Endodermal cell (in vitro differentiated cells): ENCODE measurements around the gene ATP2B1. TPM values are rescaled to one million over a fixed set of nuclear protein-coding genes. Genes with fewer than 3 reads are reported as not detected.
A peak's percentile ranks its signal among the peaks of the same experiment; 100 is the strongest.

ENCODE experiments used
- DNase-seq: peaks from one replicate; pipeline ENCODE4 v3.0.0-alpha.2; 2017
- H3K27ac ChIP-seq: 2 replicates; pipeline ENCODE4 v1.5.1; 2013; ENCODE audit warnings: mild to moderate bottlenecking, low read depth, low read length, moderate library complexity
- H3K27me3 ChIP-seq: 2 replicates; pipeline ENCODE4 v1.6.1; 2013; ENCODE audit warnings: mild to moderate bottlenecking, low read length, moderate library complexity; ENCODE audit not compliant: insufficient read depth, control insufficient read depth, poor library complexity, severe bottlenecking
- H3K36me3 ChIP-seq: 2 replicates; pipeline ENCODE4 v1.7.0; 2013; ENCODE audit warnings: mild to moderate bottlenecking, low read length, moderate library complexity; ENCODE audit not compliant: control insufficient read depth, insufficient read depth
- H3K4me1 ChIP-seq: one replicate; pipeline ENCODE4 v1.7.0; 2013; ENCODE audit warnings: low read length; ENCODE audit not compliant: control insufficient read depth, insufficient read depth
- H3K4me3 ChIP-seq: 2 replicates; pipeline ENCODE4 v1.5.1; 2013; ENCODE audit warnings: mild to moderate bottlenecking, low read length, moderate library complexity
- H3K9ac ChIP-seq: 2 replicates; pipeline ENCODE4 v1.6.1; 2013; ENCODE audit warnings: mild to moderate bottlenecking, low read length, moderate library complexity; ENCODE audit not compliant: poor library complexity, severe bottlenecking; ENCODE audit errors: extremely low read depth
- H3K9me3 ChIP-seq: 2 replicates; pipeline ENCODE4 v1.6.1; 2013; ENCODE audit warnings: mild to moderate bottlenecking, low read length, moderate library complexity; ENCODE audit not compliant: control insufficient read depth
- H3K27ac Mint-ChIP-seq: 2 replicates; pipeline ENCODE4 v1.8.0; 2020; ENCODE audit warnings: mixed read lengths
- H3K27me3 Mint-ChIP-seq: 2 replicates; pipeline ENCODE4 v1.8.0; 2021; ENCODE audit warnings: mild to moderate bottlenecking, mixed read lengths; ENCODE audit not compliant: insufficient read depth
- H3K36me3 Mint-ChIP-seq: 2 replicates; pipeline ENCODE4 v1.8.0; 2020; ENCODE audit warnings: low read depth, mixed read lengths
- H3K4me1 Mint-ChIP-seq: 2 replicates; pipeline ENCODE4 v1.8.0; 2020; ENCODE audit warnings: mixed read lengths
- H3K4me3 Mint-ChIP-seq: 2 replicates; pipeline ENCODE4 v1.8.0; 2020; ENCODE audit warnings: mild to moderate bottlenecking, moderate library complexity, mixed read lengths
- H3K9me3 Mint-ChIP-seq: 2 replicates; pipeline ENCODE4 v1.8.0; 2020; ENCODE audit warnings: mild to moderate bottlenecking, mixed read lengths
- WGBS, 2 experiments: methylation state at CpG; one replicate each; pipeline versions ENCODE4 v1.1.5 to v1.1.7; 2013; ENCODE audit warnings: missing lambda C conversion rate in 2 of 2, mixed read lengths in 1 of 2; ENCODE audit not compliant: insufficient coverage in 1 of 2, insufficient read length in 1 of 2; 5-methylcytosine and 5-hydroxymethylcytosine counted together
- total RNA-seq, 2 donors: library from RNA; stranded (reverse); fragmentation: NEBNext Ultra II Directional in 1 of 2; extraction: Animal tissue kit (Norgen Biotek cat#: 25700) in 1 of 2; gene quantifications; 2 replicates in 1 of 2; 3 replicates in 1 of 2; pipeline ENCODE4 v1.2.1, GENCODE V29; 2021
- TF ChIP-seq, protein P1 (sequence below): fragments of 200-600 bp; sonication (generic); conservative IDR thresholded peaks from 2 replicates; pipeline ENCODE4 v1.5.0; 2021; ENCODE audit warnings: antibody characterized with exemption, mild to moderate bottlenecking

The ATP2B1 gene
- total RNA-seq, 2 donors from 2014 or later: 66.7 to 81.9 TPM

DNA sequence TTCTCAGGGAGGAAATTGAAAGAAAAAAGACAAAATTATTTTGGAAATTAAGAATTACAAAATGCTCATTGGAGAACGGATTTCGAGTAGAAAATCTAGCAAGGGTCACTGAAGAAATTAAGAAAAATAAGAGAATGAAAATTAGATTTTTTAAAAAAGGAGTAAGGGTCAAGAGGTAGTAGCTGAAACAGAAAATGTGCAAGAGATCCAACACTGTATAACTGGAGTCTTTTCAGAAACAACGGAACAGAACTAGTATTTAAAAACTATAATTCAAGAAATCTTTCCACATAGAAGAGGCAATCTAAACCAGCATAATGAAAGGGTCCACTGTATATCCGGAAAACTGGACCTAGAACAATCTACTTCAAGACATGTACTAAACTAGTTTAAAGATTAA lies 28.2 kb downstream of the ATP2B1 start:
- no peak overlapping the region for H3K4me3 ChIP-seq
- no peak for DNase-seq
- 96 to 97% methylated on average over 3 to 4 of the region's 4 CpGs for WGBS, 2 experiments
- H3K9me3 Mint-ChIP-seq: peaks cover 29% of the 10 kb centered on the region
- no peak overlapping the region for H3K27ac Mint-ChIP-seq
- no peak overlapping the region for H3K9ac ChIP-seq
- peaks cover 31% of the 10 kb centered on the region for H3K9me3 ChIP-seq
- H3K27me3 ChIP-seq: no peaks in the 10 kb centered on the region
- H3K27ac ChIP-seq: no peak overlapping the region
- H3K27me3 Mint-ChIP-seq: no peaks in the 10 kb centered on the region
- H3K4me3 Mint-ChIP-seq: no peak overlapping the region
- peaks cover 28% of the 10 kb centered on the region for H3K36me3 Mint-ChIP-seq
- no peaks in the 10 kb centered on the region for H3K4me1 ChIP-seq
- peaks cover 4% of the 10 kb centered on the region for H3K36me3 ChIP-seq
- TF ChIP-seq, protein P1, sequence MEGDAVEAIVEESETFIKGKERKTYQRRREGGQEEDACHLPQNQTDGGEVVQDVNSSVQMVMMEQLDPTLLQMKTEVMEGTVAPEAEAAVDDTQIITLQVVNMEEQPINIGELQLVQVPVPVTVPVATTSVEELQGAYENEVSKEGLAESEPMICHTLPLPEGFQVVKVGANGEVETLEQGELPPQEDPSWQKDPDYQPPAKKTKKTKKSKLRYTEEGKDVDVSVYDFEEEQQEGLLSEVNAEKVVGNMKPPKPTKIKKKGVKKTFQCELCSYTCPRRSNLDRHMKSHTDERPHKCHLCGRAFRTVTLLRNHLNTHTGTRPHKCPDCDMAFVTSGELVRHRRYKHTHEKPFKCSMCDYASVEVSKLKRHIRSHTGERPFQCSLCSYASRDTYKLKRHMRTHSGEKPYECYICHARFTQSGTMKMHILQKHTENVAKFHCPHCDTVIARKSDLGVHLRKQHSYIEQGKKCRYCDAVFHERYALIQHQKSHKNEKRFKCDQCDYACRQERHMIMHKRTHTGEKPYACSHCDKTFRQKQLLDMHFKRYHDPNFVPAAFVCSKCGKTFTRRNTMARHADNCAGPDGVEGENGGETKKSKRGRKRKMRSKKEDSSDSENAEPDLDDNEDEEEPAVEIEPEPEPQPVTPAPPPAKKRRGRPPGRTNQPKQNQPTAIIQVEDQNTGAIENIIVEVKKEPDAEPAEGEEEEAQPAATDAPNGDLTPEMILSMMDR: no peak
- H3K4me1 Mint-ChIP-seq: peaks cover 15% of the 10 kb centered on the region

DNA sequence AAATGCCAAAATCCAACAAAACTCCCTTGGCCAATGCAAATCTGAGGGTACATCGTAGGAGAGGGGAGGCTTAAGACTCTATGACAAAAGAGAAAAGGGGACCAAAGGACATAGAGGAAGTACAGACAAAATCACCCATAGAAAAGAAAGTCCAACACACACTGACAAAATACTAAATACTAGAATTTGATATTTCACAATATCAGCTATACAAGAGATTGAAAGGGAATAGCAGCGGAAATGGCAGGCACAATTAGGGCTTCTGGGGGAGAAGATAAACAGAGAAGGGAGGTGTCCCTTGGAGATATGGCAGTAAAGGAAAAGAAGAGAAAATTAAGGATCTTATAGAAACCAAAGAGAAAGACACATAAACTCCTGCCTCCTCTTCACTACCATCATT lies 29.0 kb downstream of the ATP2B1 start:
- DNase-seq: no peak
- peaks cover 4% of the 10 kb centered on the region for H3K36me3 ChIP-seq
- no peak overlapping the region for H3K4me3 ChIP-seq
- H3K4me1 ChIP-seq: no peaks in the 10 kb centered on the region
- H3K27ac Mint-ChIP-seq: no peak overlapping the region
- no peak overlapping the region for H3K9ac ChIP-seq
- H3K36me3 Mint-ChIP-seq: peaks cover 28% of the 10 kb centered on the region
- H3K27me3 ChIP-seq: no peaks in the 10 kb centered on the region
- H3K4me3 Mint-ChIP-seq: no peak overlapping the region
- no peaks in the 10 kb centered on the region for H3K27me3 Mint-ChIP-seq
- WGBS, 2 experiments: 100% methylated on average over 2 of the region's 2 CpGs; no CpG with 5 or more reads in 1 of the 2 experiments
- TF ChIP-seq, protein P1: no peak
- no peak overlapping the region for H3K27ac ChIP-seq
- H3K9me3 Mint-ChIP-seq: peaks cover 29% of the 10 kb centered on the region
- H3K9me3 ChIP-seq: peaks cover 31% of the 10 kb centered on the region
- H3K4me1 Mint-ChIP-seq: peaks cover 15% of the 10 kb centered on the region

DNA sequence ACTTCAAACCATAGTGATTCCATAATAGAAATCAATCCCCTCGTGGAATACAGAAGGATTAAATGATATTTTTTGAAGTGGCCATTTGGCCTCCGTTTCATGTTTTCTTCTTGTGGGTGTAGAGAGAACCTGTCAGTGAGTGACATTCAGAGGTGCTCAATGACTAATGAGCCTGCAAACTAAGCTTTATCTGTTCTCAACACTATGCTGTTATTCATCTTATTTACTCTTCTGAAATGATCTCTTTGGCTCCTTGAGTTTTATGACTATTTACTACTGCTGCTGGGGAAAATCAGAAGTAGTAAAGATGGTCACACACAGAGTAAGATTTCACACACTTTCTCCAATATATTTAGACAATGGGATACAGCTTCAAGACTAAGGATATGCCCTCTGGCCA lies 30.4 kb downstream of the ATP2B1 start:
- Histone ChIP-seq H3K4me3 (no peak overlapping the region), H3K9me3 (peaks cover 31% of the 10 kb centered on the region), H3K27ac (no peak overlapping the region), H3K4me1 (no peaks in the 10 kb centered on the region), H3K27me3 (no peaks in the 10 kb centered on the region), H3K36me3 (peaks cover 3% of the 10 kb centered on the region), H3K9ac (no peak overlapping the region)
- Mint-ChIP-seq H3K4me3 (no peak overlapping the region), H3K9me3 (peaks cover 29% of the 10 kb centered on the region), H3K27ac (peak overlapping the region; percentile 23), H3K27me3 (no peaks in the 10 kb centered on the region), H3K4me1 (peaks cover 15% of the 10 kb centered on the region), H3K36me3 (peaks cover 25% of the 10 kb centered on the region)
- TF ChIP-seq, protein P1: no peak
- WGBS, 2 experiments: 88% methylated on average over 2 of the region's 2 CpGs; no CpG with 5 or more reads in 1 of the 2 experiments
- no peak for DNase-seq
